ENCODE results near the gene RUNX1.

The RUNX1 gene

GRCh38 chr21:34992736-34993398 is 56.2 kb downstream of the RUNX1 start:
- DNase-seq (ENCODE audit: low read depth, low spot score): no peak

DNA sequence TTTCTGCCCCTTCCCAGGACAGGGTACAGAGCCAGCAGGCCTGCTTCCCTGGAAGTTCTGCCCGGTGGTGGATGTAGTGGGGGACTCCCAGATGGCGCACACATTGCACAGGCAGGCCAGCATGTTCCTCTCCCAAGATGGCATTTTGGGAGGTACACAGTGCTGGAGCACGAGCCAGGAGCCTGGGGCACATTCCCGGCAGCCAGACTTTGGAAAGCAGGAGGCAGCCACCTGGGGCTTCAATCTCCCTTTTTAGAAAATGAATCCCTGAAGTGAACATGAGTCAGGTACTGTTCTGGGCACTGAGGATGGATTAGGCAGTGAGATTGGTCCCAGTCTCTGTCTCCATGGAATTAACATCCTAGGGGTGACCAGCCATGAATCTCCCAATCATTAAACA is 56.9 kb downstream of the RUNX1 start:
- DNase-seq (ENCODE audit: low read depth, low spot score): peak; percentile 9

DNA sequence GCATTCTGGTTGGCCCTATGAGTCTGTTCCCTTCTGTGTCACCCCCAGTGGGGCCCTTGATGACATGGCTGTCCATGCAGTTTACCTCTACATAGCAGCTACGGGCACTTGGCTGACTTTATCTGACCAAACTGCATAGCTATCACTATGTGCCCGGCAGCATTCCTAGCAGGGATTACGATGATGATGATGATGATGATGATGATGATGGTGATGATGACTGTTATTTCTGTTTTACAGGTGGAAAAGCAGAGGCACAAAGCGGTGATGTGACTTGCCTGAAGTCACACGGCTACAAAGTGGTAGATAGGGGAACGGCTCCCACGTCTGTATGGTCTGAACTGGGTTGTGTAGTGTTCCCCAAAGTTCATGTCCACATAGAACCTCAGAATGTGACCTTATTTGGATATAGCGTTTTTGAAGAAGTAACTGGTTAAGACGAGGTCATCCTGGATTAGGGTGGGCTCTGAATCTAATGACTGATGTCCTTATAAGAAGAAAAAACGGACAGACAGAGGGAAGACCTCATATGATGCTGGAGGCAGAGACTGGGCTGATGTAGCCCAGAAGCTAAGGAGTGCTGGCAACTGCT is 57.6 kb downstream of the RUNX1 start:
- DNase-seq (ENCODE audit: low read depth, low spot score): no peak

DNA sequence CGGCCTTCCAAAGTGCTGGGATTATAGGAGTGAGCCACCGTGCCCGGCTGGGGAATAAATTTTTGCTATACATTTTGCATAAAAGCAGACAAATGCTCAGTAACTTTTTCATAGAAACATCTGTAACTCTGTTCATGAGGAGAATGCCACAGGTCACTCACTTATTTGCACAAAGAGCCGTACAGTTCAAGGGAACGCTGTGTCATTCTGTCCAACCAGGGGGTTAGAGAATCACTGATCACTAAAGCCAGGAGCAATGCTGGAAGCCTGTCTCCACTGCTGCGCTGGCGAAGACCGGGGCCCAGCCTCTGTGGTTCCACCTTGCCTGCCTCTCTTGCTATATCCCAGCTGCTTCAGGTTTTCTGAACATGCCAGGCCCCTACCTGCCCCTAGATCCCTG is 58.3 kb downstream of the RUNX1 start:
- no peak for DNase-seq (ENCODE audit: low read depth, low spot score)

- DNase-seq (ENCODE audit: low read depth, low spot score): no peak
These were observed 59.6 kb downstream of the RUNX1 start for GRCh38 chr21:34989337-34990151.

DNA sequence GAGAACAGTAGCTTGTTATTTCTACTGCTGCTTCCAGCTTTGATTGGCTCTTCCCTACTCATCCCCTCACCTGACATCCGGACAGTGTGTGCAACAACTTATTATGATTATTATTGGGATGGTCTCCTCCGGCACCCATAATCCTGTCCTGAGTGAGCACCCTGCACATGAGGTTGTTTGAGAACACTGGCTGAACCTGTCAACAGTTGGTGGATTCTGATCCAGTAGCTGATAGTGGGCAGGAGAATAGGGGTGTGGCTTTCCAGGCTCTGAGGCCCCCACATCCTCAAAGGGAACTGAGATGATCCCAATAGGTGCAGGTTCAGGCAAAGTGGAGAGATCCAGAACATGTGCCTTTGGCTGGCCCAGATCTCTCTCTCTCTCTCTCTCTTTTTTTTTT is 60.5 kb downstream of the RUNX1 start:
- no peak for DNase-seq (ENCODE audit: low read depth, low spot score)

DNA sequence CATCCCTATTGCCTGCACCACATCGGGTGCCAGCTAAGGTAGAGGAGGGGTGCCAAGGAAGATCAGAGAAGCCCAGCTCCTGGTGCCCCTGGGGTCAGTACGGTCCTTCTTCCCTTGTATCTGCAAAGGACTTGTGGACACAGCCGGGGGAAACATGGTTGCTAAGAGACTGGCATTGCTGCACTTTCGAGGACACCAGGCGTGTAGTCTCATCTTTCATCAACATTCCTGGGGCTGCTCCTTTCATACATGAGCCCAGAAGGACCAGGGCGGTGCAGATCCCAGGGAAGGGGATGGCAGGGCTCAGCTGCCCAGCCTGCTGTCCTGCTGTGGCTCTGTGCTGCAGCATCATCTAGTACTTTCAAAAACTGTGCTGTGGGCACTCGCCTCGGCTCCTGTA is 61.0 kb downstream of the RUNX1 start:
- DNase-seq (ENCODE audit: low read depth, low spot score): no peak

DNA sequence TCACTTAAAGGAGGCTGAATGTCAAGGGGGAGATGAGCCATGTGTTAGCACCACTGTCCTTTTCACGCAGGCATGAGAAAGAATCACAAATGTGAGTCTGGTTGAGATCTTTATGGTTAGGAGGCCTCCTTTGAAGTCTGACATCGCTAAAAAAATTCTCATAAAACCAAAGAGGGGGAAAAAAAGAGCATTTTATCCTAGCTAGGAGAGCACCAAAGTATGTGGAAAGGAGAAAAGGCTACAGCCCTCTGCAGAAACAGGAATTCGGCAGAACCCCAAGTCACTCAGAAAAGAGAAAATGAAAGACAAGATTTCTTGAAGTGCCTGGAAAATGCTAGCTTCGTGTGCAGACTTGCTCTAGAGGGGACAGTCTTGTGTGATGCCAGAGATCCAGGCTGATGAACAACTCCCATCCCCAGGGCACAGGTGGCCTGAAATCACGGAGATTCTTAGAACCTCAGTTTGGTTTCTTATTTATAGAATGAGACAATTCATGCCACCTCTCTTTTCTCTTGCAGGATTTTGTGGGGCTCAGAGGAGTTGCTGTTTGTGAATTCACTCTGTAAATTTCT is 61.5 kb downstream of the RUNX1 start:
- no peak for DNase-seq (ENCODE audit: low read depth, low spot score)

- DNase-seq (ENCODE audit: low read depth, low spot score): peak; percentile 56
These were observed 62.3 kb downstream of the RUNX1 start for GRCh38 chr21:34986561-34987500.

- DNase-seq (ENCODE audit: low read depth, low spot score): no peak
These were observed 64.6 kb downstream of the RUNX1 start for GRCh38 chr21:34984356-34985058.

- no peak for DNase-seq (ENCODE audit: low read depth, low spot score)
These were observed 65.4 kb downstream of the RUNX1 start for GRCh38 chr21:34983680-34984086.

GRCh38 chr21:34981791-34982190 is 67.3 kb downstream of the RUNX1 start:
- DNase-seq (ENCODE audit: low read depth, low spot score): no peak

- no peak for DNase-seq (ENCODE audit: low read depth, low spot score)
These were observed 68.5 kb downstream of the RUNX1 start for GRCh38 chr21:34980423-34981115.

GRCh38 chr21:34979383-34979782 is 69.7 kb downstream of the RUNX1 start:
- DNase-seq (ENCODE audit: low read depth, low spot score): no peak

GRCh38 chr21:34977333-34977732 is 71.8 kb downstream of the RUNX1 start:
- DNase-seq (ENCODE audit: low read depth, low spot score): no peak

GRCh38 chr21:34974162-34974981 is 74.7 kb downstream of the RUNX1 start:
- no peak for DNase-seq (ENCODE audit: low read depth, low spot score)

GRCh38 chr21:34973685-34974084 is 75.4 kb downstream of the RUNX1 start:
- DNase-seq (ENCODE audit: low read depth, low spot score): no peak

DNA sequence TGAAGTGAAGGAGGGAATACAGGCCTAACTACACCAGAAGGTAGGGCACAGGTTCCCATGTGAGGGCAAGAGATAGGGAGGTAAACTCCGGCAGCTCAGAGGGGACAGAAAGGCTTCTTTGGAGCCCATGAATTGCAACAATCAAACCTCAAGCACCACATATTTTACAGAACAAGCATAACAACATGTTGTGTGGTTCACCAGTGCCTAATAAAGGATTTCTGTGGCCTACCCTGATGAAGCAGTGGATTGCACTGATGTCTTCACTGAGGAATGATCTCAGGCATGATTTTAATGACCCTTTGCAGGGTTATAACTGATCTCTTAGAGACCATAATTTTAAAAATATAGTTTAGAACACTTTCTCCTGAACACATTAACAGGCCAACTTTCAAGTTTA is 77.4 kb downstream of the RUNX1 start:
- DNase-seq (ENCODE audit: low read depth, low spot score): no peak

DNA sequence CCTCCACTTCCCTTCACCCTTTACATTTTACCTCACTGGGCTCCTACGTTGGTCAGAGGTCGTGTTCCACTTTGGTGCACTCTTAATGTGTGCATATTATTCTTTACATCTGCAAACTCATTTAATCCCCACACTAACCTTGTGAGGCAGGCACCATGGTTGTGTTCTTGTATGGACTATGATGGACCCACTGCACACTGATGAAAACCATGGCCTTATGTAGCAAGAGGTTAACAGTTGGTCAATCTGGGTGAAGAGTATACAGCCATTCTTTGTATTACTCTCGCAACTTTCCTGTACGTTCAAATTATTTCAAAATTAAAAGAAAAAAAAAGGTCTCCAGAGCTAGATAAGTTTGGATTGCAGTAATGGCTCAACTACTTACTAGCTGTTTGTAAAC is 78.5 kb downstream of the RUNX1 start:
- DNase-seq (ENCODE audit: low read depth, low spot score): no peak
